Measurements from ENCODE around the gene MYDGF.
A peak's percentile ranks its signal among the peaks of the same experiment; 100 is the strongest.

MYDGF gene

GRCh38 chr19:4713384-4713951 is 43.3 kb upstream of the MYDGF start:
- peaks cover 73 to 84% of the 10 kb centered on the region in 2 experiments for H3K36me3 ChIP-seq (ENCODE audit: control insufficient read depth in 1 of 2, insufficient read depth in 2 of 2, low read depth in 1 of 2, low read length in 2 of 2)
- peak overlapping the region; percentile 40 for H2AK5ac ChIP-seq (ENCODE audit: low read length, severe bottlenecking)
- no peak overlapping the region for H3K18ac ChIP-seq (ENCODE audit: low read depth in 1 of 2, low read length in 2 of 2)
- H2BK12ac ChIP-seq (ENCODE audit: low read length in 2 of 2) = no peak overlapping the region
- H3K79me1 ChIP-seq (replicated peaks; ENCODE audit: low read length, poor library complexity, severe bottlenecking) = peaks cover 18% of the 10 kb centered on the region
- H4K91ac ChIP-seq (ENCODE audit: low read length) = peak overlapping the region; percentile 72
- peak overlapping the region; percentile 67 for H3K9ac ChIP-seq (ENCODE audit: low read length)
- no peak overlapping the region for H3K23ac ChIP-seq (ENCODE audit: low read length in 2 of 2)
- H3K27me3 ChIP-seq (ENCODE audit: control insufficient read depth in 1 of 2, insufficient read depth in 1 of 2, low read length in 2 of 2) = no peaks in the 10 kb centered on the region
- 54% methylated on average over 32 of the region's 32 CpGs for WGBS
- H2AFZ ChIP-seq (ENCODE audit: low read depth, low read length) = no peak overlapping the region
- no peaks in the 10 kb centered on the region for H3K9me3 ChIP-seq (ENCODE audit: control insufficient read depth, low read length)
- no peak overlapping the region for H2BK120ac ChIP-seq (ENCODE audit: low read depth, low read length)
- no peak overlapping the region for H3K14ac ChIP-seq (ENCODE audit: low read length in 2 of 2)
- peak overlapping the region; percentile 86 for H3K27ac ChIP-seq (ENCODE audit: low read length, poor library complexity, severe bottlenecking)
- peak overlapping the region; percentile 22 for H4K8ac ChIP-seq (ENCODE audit: low read length)
- H3K4me3 ChIP-seq (ENCODE audit: insufficient read depth in 1 of 2, low read depth in 1 of 2, low read length in 2 of 2) = peak overlapping the region in 1 of 2 experiments; percentile 48
- no peak overlapping the region for H3K4ac ChIP-seq (ENCODE audit: low read depth in 1 of 2, low read length in 2 of 2)
- no peak overlapping the region for H2BK15ac ChIP-seq (ENCODE audit: low read depth, poor library complexity, severe bottlenecking)
- H2BK5ac ChIP-seq (ENCODE audit: low read depth, low read length, poor library complexity, severe bottlenecking) = no peak overlapping the region
- H3K4me2 ChIP-seq (ENCODE audit: low read length, poor library complexity, severe bottlenecking) = no peak overlapping the region
- peaks cover 63% of the 10 kb centered on the region for H3K4me1 ChIP-seq (ENCODE audit: control insufficient read depth, insufficient read depth, low read depth, low read length)
- DNase-seq = peak; percentile 91

DNA sequence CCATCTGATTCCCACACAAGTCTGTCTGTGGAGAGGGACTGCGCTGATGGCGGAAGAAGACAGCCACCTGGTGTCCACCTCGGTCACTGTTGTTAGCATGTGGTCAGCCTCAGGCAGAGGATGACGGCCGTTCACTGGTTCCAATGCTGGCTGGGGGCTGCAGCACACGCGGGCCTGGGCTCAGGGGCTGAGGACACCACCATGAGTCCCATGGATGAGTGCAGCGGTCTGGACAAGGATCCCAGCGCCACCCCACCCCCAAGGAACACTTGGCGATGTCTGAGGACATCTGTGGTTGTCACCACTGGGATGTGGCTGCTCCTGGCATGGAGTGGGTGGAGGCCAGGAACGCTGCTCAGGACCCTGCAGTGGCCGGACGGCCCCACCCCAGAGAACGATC is 42.6 kb upstream of the MYDGF start:
- H4K8ac ChIP-seq (ENCODE audit: low read length) = no peak overlapping the region
- H4K91ac ChIP-seq (ENCODE audit: low read length) = no peak overlapping the region
- no peak overlapping the region for H2BK120ac ChIP-seq (ENCODE audit: low read depth, low read length)
- no peak overlapping the region for H3K4ac ChIP-seq (ENCODE audit: low read depth in 1 of 2, low read length in 2 of 2)
- peak overlapping the region; percentile 85 for H3K27ac ChIP-seq (ENCODE audit: low read length, poor library complexity, severe bottlenecking)
- DNase-seq = no peak
- H2AK5ac ChIP-seq (ENCODE audit: low read length, severe bottlenecking) = peak overlapping the region; percentile 40
- no peaks in the 10 kb centered on the region for H3K27me3 ChIP-seq (ENCODE audit: control insufficient read depth in 1 of 2, insufficient read depth in 1 of 2, low read length in 2 of 2)
- WGBS = 96% methylated on average over 14 of the region's 14 CpGs
- no peak overlapping the region for H2BK5ac ChIP-seq (ENCODE audit: low read depth, low read length, poor library complexity, severe bottlenecking)
- H3K4me1 ChIP-seq (ENCODE audit: control insufficient read depth, insufficient read depth, low read depth, low read length) = peaks cover 62% of the 10 kb centered on the region
- no peak overlapping the region for H2AFZ ChIP-seq (ENCODE audit: low read depth, low read length)
- peak overlapping the region in 1 of 2 experiments; percentile 32 for H3K18ac ChIP-seq (ENCODE audit: low read depth in 1 of 2, low read length in 2 of 2)
- no peaks in the 10 kb centered on the region for H3K9me3 ChIP-seq (ENCODE audit: control insufficient read depth, low read length)
- peak overlapping the region in 1 of 2 experiments; percentile 48 for H3K4me3 ChIP-seq (ENCODE audit: insufficient read depth in 1 of 2, low read depth in 1 of 2, low read length in 2 of 2)
- H3K23ac ChIP-seq (ENCODE audit: low read length in 2 of 2) = no peak overlapping the region
- peaks cover 72 to 77% of the 10 kb centered on the region in 2 experiments for H3K36me3 ChIP-seq (ENCODE audit: control insufficient read depth in 1 of 2, insufficient read depth in 2 of 2, low read depth in 1 of 2, low read length in 2 of 2)
- H2BK12ac ChIP-seq (ENCODE audit: low read length in 2 of 2) = peak overlapping the region in 1 of 2 experiments; percentile 72
- peaks cover 22% of the 10 kb centered on the region for H3K79me1 ChIP-seq (replicated peaks; ENCODE audit: low read length, poor library complexity, severe bottlenecking)
- no peak overlapping the region for H2BK15ac ChIP-seq (ENCODE audit: low read depth, poor library complexity, severe bottlenecking)
- H3K14ac ChIP-seq (ENCODE audit: low read length in 2 of 2) = no peak overlapping the region
- H3K9ac ChIP-seq (ENCODE audit: low read length) = peak overlapping the region; percentile 57
- no peak overlapping the region for H3K4me2 ChIP-seq (ENCODE audit: low read length, poor library complexity, severe bottlenecking)

- Histone ChIP-seq H3K18ac (ENCODE audit: low read depth in 1 of 2, low read length in 2 of 2) (no peak overlapping the region), H3K79me1 (replicated peaks; ENCODE audit: low read length, poor library complexity, severe bottlenecking) (peaks cover 27% of the 10 kb centered on the region), H3K4me1 (ENCODE audit: control insufficient read depth, insufficient read depth, low read depth, low read length) (peaks cover 54% of the 10 kb centered on the region), H3K14ac (ENCODE audit: low read length in 2 of 2) (no peak overlapping the region), H3K9me3 (ENCODE audit: control insufficient read depth, low read length) (no peaks in the 10 kb centered on the region), H3K36me3 (ENCODE audit: control insufficient read depth in 1 of 2, insufficient read depth in 2 of 2, low read depth in 1 of 2, low read length in 2 of 2) (peaks cover 64 to 78% of the 10 kb centered on the region in 2 experiments), H2BK120ac (ENCODE audit: low read depth, low read length) (no peak overlapping the region), H3K23ac (ENCODE audit: low read length in 2 of 2) (no peak overlapping the region), H2BK5ac (ENCODE audit: low read depth, low read length, poor library complexity, severe bottlenecking) (no peak overlapping the region), H4K91ac (ENCODE audit: low read length) (no peak overlapping the region), H3K9ac (ENCODE audit: low read length) (no peak overlapping the region), H3K4ac (ENCODE audit: low read depth in 1 of 2, low read length in 2 of 2) (no peak overlapping the region), H2BK12ac (ENCODE audit: low read length in 2 of 2) (no peak overlapping the region), H2AFZ (ENCODE audit: low read depth, low read length) (no peak overlapping the region), H3K4me2 (ENCODE audit: low read length, poor library complexity, severe bottlenecking) (no peak overlapping the region), H2AK5ac (ENCODE audit: low read length, severe bottlenecking) (peak overlapping the region; percentile 40), H3K4me3 (ENCODE audit: insufficient read depth in 1 of 2, low read depth in 1 of 2, low read length in 2 of 2) (no peak overlapping the region), H3K27me3 (ENCODE audit: control insufficient read depth in 1 of 2, insufficient read depth in 1 of 2, low read length in 2 of 2) (no peaks in the 10 kb centered on the region), H4K8ac (ENCODE audit: low read length) (no peak overlapping the region), H2BK15ac (ENCODE audit: low read depth, poor library complexity, severe bottlenecking) (no peak overlapping the region), H3K27ac (ENCODE audit: low read length, poor library complexity, severe bottlenecking) (no peak overlapping the region)
- DNase-seq = no peak
- 94% methylated on average over 7 of the region's 8 CpGs for WGBS
Measured at GRCh38 chr19:4711211-4711610, 41.1 kb upstream of the MYDGF start.

GRCh38 chr19:4710281-4710600 is 40.1 kb upstream of the MYDGF start:
- Histone ChIP-seq H3K36me3 (ENCODE audit: control insufficient read depth in 1 of 2, insufficient read depth in 2 of 2, low read depth in 1 of 2, low read length in 2 of 2) (peaks cover 62 to 69% of the 10 kb centered on the region in 2 experiments), H3K9ac (ENCODE audit: low read length) (no peak overlapping the region), H3K23ac (ENCODE audit: low read length in 2 of 2) (no peak overlapping the region), H3K4ac (ENCODE audit: low read depth in 1 of 2, low read length in 2 of 2) (no peak overlapping the region), H3K27me3 (ENCODE audit: control insufficient read depth in 1 of 2, insufficient read depth in 1 of 2, low read length in 2 of 2) (no peaks in the 10 kb centered on the region), H2BK15ac (ENCODE audit: low read depth, poor library complexity, severe bottlenecking) (no peak overlapping the region), H3K18ac (ENCODE audit: low read depth in 1 of 2, low read length in 2 of 2) (no peak overlapping the region), H3K4me2 (ENCODE audit: low read length, poor library complexity, severe bottlenecking) (no peak overlapping the region), H2AK5ac (ENCODE audit: low read length, severe bottlenecking) (peak overlapping the region; percentile 7), H2BK5ac (ENCODE audit: low read depth, low read length, poor library complexity, severe bottlenecking) (no peak overlapping the region), H2AFZ (ENCODE audit: low read depth, low read length) (no peak overlapping the region), H3K4me1 (ENCODE audit: control insufficient read depth, insufficient read depth, low read depth, low read length) (peaks cover 52% of the 10 kb centered on the region), H3K4me3 (ENCODE audit: insufficient read depth in 1 of 2, low read depth in 1 of 2, low read length in 2 of 2) (no peak overlapping the region), H4K91ac (ENCODE audit: low read length) (no peak overlapping the region), H3K79me1 (replicated peaks; ENCODE audit: low read length, poor library complexity, severe bottlenecking) (peaks cover 26% of the 10 kb centered on the region), H2BK120ac (ENCODE audit: low read depth, low read length) (no peak overlapping the region), H2BK12ac (ENCODE audit: low read length in 2 of 2) (no peak overlapping the region), H4K8ac (ENCODE audit: low read length) (no peak overlapping the region), H3K27ac (ENCODE audit: low read length, poor library complexity, severe bottlenecking) (no peak overlapping the region), H3K14ac (ENCODE audit: low read length in 2 of 2) (no peak overlapping the region), H3K9me3 (ENCODE audit: control insufficient read depth, low read length) (no peaks in the 10 kb centered on the region)
- no peak for DNase-seq
- 96% methylated on average over 16 of the region's 16 CpGs for WGBS

Data from mesenchymal stem cell (in vitro differentiated cells and primary cell).